Stimulated activated CD8-positive, alpha-beta memory T cell treated with anti-CD3 and anti-CD28 coated beads, Interleukin-12 subunit alpha, Interleukin-12 subunit beta, amount 100 ng/mL, for 4 hours (primary cell): ENCODE measurements around the gene ZNF385D.
"Not testable (repeated sequence)": the region's sequence is repeated elsewhere in the genome, so short reads cannot be mapped to it uniquely, and the experiment has no call there.

Experiments used
- DNase-seq: peaks from one replicate; pipeline ENCODE4 v3.0.0-alpha.2; 2020; ENCODE audit warnings: low read depth

ZNF385D gene

DNA sequence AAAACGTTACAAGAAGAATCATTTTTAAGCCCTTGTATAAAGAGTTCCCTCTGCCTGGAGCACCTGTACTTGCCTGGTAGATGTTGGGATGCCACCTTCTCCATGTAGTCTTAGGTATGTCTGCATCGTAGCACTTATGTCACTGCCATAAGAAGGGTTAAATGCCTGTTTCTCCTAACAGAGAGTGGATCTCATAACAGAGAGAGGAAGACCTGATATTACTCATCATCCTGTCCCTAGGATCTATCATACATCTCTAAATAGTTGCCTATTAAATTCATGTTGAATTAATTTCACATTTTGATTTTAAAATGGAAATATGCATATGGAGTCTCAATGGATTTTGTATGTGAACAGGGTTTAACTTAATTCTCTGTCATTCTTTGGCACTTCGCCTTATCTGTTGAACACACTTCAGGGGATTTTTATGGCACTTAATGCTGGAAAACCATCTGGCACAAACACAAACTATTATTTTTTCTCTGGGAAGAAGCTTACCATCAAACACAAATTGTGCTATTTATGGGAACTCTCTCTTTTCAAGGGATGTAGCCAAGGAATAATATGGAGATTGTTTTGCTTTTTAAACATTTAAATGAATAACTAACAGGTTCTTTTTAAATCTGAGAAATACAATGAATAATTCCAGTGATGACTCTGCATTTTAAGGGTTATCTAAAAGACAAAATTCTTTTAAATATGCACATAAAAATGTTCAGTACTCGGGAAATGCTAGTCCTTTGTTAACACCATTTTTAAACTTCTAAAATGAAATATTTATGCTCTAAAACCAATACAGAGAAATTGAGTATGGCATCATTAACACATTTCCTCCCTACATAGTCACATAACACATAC lies 230.7 kb downstream of the ZNF385D start:
- DNase-seq = no peak

DNA sequence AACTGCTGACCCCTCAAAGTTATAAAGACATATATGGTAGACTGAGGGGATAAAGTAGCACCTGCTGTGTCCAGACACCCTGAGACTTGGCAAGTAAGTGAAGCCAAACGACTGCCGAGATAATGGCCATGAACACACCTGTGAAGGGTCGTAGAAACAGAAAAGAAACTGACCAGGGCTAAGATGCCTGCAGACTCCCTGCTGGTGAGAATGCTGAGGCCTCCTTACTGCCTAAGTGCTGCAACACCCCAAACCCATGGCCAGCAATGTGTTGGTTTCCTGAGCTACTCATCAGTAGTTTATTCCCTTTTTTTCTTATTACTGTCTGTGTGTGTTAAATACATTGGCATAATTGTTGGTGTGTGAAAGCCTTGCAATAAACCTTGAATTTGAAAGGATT lies 233.8 kb downstream of the ZNF385D start:
- DNase-seq = no peak

DNA sequence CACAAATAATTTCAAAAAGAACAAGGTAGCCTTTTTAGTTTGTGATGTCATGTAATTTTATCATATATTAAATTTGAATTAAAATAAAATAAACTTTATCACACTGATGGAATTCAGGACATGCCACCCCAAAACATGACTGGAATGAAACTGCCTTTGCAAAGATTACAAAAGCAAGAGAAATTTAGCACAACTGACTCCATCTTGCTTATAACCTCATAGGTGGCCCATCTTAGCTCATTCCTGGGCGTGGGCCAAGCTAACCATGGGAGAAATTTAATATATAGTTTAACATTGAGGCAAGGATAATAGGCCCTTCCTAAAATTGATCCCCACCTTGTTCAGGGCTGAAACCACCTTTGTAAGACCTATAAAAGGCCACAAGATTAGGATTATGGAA lies 235.6 kb downstream of the ZNF385D start:
- no peak for DNase-seq

DNA sequence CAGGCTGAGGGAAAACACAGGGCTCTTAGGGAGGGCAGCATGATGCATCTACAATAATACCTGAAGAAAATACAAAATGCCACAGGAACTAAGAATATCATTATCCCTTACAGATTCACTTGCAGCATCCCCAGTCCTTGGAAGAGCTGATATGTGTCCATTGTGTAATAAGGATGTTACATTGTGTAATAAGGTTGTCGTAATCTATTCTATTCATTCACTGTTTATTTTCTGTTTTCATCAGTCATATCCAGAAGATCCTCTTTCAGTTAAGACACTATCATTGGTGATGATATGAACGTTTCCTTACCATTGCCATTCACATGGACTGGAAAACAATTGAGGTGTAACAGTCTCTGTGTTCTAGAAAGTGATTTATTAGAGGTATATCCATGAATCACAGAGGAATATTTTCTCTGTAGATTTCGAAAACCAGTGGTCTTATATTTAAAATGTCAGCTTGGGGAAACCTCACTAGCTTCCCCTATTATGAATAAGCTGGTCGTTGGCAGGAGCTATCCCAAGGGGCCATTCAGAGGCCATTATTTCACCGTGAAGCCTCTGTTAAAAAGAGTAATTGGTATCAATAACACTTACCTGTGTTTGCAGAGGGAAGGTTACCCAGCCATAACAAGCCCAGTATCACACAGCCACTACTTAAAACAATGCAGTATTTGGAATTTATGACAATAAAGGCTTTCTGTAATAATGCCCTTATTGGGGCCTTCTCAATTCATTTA lies 241.1 kb downstream of the ZNF385D start:
- DNase-seq = no peak

DNA sequence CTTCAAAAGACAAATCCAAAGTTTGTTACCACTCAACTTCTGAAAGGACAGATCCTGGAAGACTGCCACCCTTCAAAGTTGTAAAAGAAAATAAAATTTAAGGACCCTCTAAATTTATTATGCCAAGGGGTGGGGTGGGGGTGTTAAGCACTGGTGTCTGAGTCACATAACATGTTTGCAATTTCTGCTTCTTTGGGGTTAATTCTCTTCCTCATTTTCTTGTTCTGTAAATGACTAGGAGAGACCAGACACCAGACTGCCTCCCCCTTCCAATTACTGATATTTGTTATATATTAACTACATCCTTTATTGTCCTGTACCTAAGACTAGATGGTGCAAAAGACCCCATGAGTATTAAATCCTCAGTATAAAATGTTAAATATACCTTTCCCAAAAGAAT lies 242.8 kb downstream of the ZNF385D start:
- no peak for DNase-seq

DNA sequence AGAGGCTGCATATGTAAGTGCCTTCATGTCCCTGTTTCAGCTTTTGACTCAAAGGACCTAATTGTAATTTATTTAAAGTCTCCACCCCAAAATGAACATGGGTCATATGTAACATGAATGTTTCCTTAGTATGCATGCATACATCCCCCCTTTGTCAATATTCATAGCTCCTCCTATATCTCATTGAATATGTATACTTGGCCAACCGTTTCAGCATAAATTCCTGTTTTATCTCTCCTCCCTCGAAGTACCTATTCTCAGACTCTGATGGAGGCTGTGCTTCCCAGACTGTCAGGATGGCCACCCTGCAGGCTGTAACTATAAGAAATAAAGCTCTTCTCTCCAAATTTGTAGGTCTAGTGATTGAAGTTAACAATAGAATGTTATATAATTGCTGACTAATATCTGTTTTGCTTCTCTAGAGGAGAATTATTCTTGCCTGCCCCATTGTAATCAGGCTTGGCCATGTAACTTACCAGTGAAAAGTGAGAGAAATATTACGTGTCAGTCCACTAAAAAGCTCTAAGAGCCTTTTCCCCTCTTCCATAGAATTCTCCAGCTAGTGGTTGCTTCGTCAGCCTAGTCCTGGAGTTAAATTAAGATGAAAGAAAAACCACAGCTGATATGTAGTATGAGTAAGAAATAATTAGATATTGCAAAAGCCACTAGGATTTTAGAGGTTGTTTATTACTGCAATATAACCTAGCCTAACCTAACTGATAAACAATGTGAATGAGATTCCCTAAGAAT lies 245.1 kb downstream of the ZNF385D start:
- no peak for DNase-seq

DNA sequence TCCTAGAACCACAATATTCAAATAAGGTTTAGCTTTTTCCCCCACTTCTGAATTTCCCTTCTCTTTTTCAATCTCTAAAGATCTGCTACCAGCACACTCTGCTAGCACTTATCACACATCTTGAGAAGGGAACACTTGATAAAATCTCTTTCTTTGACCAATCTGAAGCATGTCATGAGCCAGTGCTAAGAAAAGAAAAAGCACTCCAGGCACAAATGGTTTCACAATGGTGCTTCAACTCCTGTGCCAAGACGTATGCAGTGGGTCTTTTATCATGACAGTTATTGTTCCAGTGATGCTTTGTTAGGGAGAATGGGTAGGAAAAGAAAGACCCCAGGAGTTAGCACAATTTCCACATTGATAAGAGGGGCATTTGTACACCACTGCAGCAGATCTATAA lies 248.4 kb downstream of the ZNF385D start:
- DNase-seq = no peak

DNA sequence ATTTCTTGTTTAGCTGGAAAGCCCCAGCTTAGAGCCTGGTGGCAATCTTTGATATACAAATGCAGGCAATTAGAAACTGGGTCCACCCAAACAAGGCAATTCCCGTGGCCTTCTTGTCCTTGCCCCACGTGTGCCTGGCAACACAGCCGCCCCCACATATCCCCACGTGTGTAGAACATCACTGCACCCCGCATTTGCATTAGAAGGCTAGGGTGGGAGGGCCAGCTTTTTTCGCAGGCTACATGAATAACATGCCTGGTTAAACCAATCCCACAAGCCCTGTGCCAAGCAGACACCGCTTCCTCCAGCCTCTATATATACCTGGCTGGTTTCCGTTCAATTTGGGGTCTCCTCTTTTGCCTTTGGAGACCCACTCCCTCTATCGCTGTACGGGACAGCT lies 250.2 kb downstream of the ZNF385D start:
- no peak for DNase-seq

DNA sequence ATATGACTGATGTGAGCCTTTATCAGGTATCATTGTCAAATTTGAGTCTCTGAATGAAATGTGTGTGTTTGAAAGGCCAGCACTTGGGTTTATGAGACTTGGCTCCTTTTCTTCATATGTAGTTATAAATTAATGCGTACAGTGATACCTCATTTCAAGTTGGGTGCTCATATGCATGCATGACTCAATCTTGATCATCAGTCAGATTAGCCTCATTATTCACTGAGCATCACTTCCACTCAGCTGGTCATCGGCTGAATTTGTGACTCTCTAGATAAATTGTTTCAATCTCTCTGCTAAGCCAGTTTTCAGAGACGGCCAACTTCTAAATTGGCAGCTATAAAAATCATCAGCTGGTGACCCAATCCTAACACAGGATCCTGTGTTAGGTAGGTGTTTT lies 260.3 kb downstream of the ZNF385D start:
- not testable (repeated sequence) for DNase-seq

DNA sequence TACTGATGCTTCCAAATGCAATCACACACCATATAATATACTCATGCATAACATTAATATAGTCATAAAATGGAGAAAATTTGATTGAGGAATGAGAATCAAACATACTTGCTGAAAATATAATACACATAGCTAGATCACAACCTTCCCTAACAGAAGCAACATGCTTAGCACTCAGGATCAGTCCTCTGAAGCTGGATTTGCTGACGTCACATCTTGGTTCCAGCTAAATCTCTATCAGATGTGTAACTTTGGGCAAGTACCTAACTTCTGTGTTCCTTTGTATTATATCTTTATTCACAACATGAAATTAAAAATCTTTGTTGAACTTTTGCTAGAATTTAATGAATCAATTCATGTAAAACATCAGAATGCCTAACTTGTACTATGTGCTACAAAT lies 263.5 kb downstream of the ZNF385D start:
- no peak for DNase-seq

DNA sequence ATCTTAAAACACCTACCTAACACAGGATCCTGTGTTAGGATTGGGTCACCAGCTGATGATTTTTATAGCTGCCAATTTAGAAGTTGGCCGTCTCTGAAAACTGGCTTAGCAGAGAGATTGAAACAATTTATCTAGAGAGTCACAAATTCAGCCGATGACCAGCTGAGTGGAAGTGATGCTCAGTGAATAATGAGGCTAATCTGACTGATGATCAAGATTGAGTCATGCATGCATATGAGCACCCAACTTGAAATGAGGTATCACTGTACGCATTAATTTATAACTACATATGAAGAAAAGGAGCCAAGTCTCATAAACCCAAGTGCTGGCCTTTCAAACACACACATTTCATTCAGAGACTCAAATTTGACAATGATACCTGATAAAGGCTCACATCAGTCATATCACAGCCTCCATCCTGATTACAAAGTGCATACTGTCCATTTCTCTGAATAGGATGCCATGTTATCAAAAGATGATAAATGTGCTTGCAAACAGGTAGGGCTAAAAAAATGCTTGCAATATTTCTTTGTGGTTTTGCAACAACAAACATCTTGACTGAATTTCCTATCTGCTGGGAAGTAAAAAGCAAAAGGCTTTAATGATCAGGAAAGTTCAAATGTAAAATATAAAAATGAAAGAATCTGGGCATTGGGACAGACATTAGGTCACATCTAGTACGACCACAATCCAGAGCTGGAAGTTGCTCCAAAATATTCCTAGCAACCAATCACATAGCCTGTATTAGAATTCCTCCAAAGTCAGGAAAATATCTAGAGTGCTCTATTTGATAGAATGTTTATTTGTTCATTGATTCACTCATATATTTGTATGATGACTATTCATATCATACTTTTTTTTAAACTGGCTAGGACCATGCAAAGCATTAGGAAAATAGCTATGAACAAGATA lies 264.7 kb downstream of the ZNF385D start:
- not testable (repeated sequence) for DNase-seq

DNA sequence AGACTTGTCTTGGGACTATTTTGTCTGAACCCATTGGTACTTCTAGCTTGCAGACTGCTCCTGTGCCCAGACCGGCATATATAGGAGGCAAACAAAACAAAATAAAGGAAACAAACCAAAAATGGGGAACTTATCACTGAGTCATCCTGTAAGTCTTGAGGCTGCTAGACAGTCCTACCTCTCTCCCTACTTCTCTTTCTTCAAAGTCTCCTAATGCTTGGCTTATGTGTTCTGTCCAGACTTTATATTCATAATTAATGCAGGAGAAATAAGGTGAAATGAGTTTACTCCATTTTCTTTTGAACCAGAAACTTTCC lies 266.2 kb downstream of the ZNF385D start:
- DNase-seq = no peak

DNA sequence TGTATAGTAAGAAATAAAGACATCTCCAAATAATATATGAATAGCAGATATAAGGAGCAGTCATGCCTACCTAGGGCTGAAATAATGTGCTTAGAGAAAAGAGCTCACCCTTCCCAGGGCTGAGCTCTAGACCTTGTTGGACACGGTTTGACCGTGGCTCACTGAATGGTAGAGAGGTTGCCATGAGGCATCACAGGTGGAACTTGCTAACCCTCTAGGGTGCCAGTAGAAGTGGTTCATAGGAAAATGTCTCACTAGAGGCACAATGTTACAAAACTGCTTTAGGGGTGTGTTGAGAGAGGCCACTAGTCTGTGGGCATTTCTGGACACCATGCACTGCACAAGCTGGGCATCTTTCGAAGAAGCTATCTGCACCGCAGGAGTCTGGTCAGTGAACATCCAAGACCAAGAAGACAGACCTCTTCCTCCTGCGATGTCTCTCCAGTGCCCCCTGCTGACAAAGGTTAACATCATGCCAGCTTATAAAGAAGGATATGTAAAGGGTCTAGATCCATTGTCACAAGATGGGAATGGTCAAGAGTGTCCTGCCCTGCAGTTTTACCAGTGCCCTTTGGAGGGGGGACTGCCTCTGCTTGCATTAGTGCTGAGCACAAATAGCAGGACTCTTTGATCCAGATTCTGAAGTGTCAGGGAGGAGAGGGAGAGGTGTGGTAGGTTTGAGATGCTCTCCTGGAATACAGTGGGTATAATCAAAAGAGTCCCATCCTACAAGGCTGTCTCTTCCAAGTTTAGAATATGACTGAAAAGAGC lies 266.8 kb downstream of the ZNF385D start:
- no peak for DNase-seq

DNA sequence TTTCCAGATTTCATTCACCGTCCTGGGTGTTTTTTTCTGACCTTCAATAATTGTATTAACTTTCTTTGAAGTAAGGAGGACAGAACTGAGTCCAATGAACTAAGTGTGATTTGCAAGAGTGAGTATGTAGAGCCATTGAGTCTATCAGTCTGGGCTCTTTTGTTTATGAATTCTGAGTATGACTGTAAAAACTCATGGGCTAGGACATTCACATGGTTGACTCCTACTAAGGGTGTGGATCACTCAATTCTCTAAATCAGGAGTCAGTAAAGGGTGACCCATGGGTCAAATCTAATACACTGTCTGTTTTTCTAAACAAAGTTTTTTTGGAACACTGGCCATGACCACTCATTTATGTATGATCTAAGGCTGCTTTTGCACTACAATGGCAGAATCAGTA lies 269.0 kb downstream of the ZNF385D start:
- DNase-seq = no peak

DNA sequence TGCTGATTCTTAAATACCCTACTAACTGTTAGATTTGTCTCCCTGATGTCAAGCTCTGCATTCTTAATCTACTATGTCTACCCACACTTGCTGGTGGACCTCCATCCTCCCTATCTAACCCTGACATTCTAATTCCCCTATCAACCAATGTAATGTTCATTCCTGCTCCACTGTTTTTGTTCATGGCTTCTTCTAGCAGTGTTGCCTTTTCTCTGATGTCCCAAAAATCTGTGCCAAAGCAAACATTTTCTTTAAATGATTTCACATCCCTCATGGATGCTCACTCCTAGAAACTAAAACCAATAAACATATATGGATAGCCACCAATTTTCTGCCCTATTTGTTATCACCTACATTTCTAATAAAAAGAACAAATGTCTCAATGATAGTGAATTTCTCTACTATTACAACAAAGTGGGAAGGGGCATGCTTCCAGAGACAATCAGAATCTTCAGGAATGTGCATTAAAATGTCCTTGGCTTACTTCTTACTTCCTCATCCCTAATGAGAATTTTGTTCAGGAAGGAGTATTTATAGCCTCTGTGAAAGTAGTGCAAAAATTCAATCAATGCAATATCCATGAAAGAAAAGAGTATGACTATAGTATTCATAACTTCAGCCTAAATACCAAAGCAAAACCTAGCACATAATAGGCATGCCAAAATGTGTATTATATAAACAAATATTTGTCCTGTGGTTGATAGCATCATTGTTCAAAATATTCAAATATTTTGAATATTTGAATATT lies 273.3 kb downstream of the ZNF385D start:
- DNase-seq = no peak

DNA sequence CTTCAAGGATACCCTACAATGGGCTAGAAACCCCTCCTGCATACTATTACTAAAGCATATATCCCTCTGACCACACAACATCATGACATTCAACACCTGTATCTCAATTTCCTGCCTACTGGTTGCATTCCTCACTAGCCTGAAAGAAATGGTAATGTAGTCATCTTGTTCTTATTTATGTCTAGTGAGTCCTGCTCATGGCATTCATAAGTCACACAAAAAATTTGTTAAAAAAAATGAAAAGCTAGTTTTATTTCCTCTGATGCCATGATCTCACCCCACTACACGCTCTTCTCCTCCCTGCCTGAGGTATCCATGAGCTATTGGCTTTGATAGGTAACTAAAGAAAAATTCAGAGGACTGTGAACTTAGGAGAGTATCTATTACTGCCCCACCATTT lies 284.5 kb downstream of the ZNF385D start:
- no peak for DNase-seq

DNA sequence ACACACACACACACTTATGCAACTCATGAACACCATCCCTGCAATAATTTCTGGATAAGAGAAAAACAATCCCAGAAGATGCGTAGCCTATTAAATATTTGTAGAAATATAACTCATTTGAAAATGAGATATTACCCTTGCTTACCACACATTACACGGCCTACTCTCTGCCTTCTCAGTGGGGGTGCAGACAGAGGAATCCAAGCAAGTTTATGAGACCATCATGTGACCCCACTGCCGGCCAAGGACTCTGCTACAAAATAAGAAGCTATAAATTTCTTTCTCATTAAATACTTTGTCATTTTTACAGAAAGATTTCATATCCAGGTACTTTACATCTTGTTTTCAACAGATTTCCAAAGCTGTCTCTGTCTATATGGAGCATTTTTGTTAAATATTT lies 286.3 kb downstream of the ZNF385D start:
- no peak for DNase-seq

DNA sequence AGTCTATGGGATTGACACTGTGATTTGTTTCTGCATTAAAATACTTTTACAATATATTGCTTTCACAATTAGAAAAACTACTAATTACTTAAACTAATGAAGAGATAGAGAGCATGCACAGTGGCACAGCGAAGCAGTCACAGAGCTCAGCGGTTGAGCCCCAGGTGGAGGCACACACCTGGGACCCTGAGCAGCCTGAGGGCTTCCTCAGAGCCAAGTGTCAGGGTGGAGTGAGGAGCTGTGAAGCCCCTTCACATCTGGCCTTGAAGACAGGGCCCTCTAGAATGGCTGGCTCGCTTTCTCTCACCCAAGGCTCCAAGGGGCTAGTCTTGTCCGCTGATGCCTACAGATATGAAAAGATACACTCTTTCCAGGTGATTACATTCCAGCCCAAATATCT lies 287.7 kb downstream of the ZNF385D start:
- DNase-seq = no peak

DNA sequence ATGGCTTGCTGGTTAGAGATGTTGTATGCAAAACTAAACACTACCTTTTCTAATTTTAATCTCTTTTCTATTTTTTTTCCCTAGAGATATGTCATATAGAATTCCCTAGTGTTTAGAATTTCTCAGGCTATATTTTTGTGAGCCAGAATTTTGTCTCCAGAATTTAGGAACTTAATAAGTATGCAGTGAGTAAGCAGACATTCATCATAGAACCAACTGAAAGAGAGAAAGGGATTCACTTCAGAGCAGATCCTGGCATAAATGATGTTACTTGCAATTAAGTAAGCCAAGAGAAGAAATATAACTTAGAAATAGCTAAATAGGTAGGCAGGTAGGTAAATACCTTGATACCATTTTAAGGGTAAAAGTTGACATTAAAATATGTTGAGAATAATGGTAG lies 288.9 kb downstream of the ZNF385D start:
- DNase-seq = no peak

DNA sequence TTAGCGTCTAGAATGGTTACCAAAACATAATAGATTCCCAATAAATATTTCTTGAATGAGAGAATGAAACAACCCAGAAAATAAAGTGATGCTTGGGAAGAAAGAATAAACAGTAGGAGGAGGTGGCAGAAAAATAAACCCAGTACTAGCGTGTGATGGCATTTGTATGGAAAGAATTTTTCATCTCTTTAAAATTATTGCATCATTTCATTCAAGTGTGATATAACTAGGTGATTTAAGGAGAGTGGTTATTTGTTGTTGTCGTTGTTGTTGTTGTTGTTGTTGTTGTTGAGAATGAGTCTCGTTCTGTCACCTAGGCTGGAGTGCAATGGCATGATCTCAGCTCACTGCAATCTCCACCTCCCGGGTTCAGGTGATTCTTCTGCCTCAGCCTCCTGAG lies 293.9 kb downstream of the ZNF385D start:
- DNase-seq = no peak
